GM18868 (cell line): Measurements from ENCODE around the gene MSLN.

Experiments used
- ATAC-seq: cut with Tn5 transposase; IDR thresholded peaks from one replicate; pipeline ENCODE4 v1.9.1; 2021; ENCODE audit warnings: mild to moderate bottlenecking, moderate library complexity; ENCODE audit not compliant: unreplicated experiment

Gene MSLN

DNA sequence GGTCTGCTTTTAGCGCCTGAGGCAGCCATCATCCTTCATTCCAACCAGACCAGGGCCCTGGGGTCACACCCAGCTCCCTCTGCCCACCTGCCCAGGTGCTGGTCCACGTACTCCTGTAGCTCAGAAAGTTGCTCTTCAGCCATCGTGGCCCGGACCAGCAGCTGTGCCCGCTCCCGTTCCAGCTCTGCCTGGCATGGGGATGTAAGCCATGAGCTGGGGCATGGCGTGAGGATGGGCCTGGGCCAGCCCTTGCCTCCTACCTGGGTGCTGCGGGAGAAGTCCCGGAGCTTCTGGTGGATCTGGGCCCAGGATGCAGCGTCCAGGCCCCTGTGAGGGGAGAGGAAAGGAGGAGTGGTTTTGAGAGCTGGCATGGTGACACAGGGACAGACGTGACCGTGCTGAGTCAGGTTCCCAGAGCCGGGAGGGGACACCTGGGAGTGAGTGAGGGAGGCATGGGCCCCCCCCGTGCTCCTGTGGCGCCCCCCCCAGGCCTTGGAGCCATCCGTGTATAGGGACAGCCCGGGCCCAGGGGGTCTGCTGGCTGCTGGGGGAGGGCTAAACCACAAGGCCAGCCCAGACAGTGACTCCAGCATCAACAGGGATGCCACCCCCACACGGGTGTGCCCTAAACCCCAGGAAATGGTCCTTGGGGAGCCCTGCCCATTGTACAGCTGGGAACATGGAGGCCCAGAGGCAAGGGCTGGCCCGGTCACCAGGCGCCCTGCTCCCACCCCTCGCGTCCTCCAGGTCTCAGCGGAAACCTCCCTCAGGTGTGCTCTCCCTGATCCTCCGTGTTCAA is 37.5 kb upstream of the MSLN start:
- no peak for ATAC-seq

DNA sequence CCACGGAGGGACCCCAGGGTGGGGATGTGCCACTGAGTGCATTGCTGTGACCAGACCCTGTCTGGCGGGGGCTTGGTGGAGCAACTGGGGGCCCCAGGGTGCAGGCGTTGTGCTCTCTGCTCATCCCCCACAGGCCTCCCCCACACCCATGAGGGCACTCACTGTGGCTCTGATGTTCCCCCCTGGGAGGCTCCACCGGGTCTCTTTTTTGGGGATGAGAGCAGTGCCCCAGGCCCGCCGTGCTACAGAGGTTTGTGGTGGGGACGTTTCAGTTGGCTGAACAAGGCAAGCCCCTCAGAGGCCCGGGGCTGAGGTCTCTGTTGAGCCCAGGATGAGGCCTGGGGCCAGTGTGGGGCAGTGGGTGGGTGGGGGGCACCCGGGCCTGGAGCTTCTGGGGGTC is 36.8 kb upstream of the MSLN start:
- no peak for ATAC-seq

DNA sequence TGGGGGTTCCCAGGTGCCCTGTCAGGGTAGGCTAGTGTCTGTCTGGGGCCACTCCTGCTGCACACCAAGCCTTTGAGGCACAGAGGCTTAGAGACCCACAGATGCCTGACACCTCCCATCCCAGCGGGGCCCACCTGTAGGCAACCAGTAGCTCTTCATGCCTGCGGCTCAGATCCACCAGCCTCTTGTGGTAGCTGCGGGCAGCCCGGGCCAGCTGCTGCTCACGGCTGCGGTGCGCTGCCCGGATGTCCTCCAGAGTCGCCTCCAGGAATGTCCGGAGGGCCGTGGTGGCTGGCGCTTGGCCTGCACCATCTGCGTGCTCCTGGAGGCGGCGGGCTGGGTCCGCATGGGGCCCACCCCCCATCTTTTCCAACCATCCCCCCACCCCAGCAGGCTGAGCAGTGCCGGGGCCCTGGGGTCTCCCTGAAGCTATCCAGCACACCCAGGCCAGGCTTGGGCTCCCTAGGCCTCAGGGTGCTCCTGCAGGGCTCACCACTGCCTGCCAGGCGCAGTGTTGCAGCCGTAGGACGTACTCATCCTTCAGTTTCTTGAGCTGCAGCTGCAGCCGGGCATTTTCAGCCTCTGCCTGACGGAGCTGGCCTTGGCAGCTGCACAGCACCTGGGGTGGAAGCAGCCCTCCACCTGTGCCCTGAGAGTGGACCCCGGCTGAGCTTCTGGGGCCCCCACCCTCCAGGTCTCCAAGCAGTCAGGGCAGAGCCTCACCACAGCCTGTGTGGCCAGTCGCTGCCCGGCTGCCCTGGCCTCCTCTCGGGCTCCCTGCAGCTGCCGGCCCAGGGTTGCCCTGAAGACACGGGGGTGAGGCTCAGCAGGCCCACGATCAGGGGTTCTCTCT is 36.1 kb upstream of the MSLN start:
- ATAC-seq = no peak

DNA sequence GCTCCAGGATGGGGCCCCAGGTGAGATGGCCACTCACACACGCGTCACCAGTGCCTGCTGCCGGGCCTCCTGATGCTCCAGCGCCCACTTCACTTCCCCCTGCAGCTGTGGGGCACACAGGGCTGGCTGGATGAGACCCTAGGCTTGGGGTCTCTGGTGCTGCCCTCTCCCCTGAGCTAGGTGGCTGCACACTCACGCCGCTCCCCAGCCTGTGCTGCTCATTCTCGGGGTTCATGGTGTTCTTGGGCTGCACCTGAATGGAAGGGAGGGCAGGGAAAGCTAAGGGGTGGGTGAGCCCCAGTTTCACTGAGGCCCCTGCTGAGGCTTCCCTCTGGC is 35.5 kb upstream of the MSLN start:
- no peak for ATAC-seq

DNA sequence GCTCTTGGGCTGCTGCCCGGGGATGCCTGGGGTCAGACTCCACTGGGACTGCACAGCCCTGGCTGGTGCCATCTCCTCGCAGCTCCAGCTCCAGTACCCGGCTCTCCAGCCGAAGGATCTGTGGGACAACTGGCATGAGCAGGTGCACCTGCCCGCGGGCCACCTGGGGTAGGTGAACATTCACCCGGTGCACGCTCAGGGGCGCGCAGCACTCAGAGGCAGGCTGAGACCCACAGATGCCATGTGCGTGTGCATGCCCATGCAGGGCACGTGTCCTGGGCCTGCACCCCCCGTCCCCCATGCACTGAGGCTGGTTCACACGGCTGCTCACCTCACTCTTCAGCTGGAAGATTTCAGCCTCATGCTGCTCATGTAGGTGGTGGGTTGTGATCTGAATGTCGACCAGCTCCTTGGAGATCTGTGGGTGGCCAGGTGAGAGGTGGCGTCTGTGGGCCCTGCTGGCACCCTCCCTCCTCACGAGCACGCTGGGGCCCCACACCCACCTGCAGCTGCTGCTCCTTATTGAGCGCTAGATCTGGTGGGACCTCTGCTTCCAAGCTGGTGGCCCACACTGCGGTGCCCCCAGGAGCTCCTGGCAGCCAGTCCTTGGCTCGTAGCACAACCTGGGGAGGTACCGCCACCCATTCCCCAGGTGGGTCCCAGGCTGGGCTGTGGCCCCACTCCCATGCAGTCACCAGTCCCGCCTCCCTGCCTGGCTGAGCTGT is 34.9 kb upstream of the MSLN start:
- ATAC-seq = no peak

DNA sequence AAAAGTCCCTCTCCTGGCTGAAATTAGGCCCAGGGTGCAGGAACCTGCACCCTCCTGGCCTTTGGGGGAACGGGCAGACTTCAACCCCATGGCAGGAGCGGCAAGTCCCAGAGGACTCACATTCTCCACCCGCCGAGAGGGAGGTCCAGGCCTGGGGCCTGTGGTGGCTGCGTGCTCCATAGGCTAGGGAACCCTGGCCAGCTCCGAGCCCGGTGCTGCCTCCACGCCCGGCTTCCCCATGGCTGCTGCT is 34.4 kb upstream of the MSLN start:
- no peak for ATAC-seq

DNA sequence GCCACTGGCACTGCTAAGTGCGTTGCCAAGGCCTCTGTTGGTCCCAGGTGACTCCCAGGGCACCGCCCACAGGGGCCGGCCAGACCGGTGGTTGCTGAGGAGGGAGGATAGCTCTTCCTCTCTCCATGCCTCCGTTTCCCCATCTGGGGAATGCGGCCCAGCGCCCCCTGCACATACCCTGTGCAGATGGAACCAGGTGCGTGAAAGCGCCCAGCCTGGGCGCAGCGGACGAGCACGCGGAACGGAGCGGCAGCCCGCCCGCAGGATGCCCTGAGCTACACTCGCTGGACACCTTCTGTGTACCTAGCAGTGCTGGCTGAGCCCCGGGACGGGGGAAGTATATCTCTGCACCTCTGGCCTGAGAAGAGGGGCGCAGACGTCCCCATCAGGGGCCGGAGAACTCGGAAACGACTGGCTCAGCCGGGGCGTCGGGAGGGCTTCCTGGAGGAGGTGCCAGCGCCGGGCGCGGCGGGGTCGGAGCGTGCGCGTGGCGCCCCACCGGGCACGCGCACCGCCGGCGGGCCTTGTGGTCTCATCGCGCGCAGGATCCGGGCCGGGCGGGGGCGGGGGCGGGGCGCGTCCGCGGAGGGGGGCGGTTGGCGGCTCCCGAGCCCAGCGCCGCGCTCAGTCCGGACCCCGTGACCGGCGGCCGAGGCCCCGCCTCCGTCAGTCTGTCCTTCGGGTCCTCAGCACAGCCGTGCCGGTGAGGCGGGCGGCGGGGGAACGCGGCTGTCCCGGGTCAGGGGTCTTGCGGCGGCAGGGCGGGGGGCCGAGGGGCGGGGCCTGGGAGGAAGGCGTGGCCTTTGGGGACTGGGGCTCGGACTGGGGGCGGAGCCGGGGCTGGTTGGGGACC is 33.9 kb upstream of the MSLN start, which contains the start of the genes CCDC78 and HAGHL:
Gene CCDC78 (minus strand): TSS at position 6 of the 853 bp plus-strand sequence. CDS start 76 bp downstream, outside the sequence.
Gene HAGHL (plus strand): TSS at position 669 of the 853 bp plus-strand sequence. CDS start 404 bp downstream, outside the sequence.
- ATAC-seq = no peak

DNA sequence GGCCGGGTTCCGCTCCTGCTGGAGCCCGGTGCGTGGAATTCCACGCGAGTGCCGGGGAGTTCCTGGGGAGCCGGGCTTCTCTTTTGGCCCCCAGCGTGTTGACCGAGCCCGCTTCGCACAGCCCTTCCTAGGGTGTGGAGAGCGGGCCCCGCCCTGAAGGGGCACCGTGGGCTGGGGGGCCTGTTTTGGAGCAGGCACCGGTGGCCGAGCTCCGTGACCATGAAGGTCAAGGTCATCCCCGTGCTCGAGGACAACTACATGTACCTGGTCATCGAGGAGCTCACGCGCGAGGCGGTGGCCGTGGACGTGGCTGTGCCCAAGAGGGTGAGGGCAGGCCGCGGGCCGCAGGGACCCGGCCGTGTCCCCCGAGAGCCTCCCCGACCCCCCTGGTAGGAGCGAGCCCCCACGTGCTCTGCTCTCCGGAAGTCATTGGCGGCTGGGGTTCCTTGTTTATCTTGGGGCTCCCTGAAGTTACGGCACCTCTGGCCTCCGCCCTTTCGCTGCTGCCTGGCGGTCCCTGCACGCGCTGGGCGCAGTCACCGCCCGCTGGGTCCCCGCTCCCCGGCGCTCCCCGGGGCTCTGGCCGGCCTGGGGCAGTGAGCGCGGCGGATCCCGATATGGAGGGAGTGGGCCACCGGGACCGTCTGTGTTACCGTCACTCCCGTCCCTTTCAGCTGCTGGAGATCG is 33.1 kb upstream of the MSLN start:
- no peak for ATAC-seq

DNA sequence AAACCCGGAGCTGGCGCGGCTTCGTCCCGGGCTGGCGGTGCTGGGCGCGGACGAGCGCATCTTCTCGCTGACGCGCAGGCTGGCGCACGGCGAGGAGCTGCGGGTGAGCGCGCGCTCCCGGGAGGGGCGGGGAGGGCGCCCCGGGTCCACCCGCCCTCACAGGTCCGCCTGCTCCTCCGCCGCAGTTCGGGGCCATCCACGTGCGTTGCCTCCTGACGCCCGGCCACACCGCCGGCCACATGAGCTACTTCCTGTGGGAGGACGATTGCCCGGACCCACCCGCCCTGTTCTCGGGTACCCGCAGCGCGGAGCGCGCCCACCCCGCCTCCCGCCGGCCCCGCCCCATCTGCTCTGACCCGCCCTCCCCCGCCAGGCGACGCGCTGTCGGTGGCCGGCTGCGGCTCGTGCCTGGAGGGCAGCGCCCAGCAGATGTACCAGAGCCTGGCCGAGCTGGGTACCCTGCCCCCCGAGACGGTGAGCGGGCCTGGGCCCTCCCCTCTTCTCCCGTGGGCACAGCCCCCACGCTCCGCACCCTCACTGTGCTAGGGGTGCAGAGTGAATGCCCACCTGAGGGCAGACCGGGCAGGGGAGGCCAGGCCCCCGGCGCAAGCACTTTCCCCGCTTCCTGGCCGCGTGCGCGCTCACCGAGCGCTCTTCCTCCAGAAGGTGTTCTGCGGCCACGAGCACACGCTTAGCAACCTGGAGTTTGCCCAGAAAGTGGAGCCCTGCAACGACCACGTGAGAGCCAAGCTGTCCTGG is 32.2 kb upstream of the MSLN start:
- ATAC-seq = no peak

DNA sequence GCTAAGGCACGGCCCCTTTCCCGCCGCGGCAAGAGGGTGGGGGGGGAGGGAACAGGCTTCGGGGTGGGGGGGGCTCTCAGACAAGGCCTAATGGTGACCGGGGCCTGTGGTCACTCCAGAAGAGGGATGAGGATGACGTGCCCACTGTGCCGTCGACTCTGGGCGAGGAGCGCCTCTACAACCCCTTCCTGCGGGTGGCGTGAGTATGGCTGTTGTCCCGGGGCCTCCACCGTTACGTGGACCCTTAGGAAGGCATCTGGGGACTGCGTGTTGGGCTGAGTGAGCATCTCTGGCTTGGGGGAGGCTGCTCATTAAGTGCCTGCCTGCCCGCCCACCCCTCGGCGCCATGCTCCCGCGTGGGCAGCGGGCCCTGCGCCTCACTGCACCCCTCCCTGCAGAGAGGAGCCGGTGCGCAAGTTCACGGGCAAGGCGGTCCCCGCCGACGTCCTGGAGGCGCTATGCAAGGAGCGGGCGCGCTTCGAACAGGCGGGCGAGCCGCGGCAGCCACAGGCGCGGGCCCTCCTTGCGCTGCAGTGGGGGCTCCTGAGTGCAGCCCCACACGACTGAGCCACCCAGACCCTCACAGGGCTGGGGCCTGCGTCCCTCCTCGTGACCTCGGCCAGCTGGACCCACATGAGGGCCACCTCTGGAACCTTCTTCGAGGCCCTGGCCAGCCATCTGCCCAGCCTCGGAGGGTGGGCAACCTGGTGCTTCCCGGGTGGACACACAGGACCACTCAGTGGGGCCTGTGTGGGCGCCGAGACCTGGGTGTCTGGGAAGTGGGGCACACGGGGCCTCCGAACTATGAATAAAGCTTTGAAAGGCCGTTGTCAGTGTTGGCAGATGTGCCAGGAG is 31.4 kb upstream of the MSLN start:
- ATAC-seq = no peak

DNA sequence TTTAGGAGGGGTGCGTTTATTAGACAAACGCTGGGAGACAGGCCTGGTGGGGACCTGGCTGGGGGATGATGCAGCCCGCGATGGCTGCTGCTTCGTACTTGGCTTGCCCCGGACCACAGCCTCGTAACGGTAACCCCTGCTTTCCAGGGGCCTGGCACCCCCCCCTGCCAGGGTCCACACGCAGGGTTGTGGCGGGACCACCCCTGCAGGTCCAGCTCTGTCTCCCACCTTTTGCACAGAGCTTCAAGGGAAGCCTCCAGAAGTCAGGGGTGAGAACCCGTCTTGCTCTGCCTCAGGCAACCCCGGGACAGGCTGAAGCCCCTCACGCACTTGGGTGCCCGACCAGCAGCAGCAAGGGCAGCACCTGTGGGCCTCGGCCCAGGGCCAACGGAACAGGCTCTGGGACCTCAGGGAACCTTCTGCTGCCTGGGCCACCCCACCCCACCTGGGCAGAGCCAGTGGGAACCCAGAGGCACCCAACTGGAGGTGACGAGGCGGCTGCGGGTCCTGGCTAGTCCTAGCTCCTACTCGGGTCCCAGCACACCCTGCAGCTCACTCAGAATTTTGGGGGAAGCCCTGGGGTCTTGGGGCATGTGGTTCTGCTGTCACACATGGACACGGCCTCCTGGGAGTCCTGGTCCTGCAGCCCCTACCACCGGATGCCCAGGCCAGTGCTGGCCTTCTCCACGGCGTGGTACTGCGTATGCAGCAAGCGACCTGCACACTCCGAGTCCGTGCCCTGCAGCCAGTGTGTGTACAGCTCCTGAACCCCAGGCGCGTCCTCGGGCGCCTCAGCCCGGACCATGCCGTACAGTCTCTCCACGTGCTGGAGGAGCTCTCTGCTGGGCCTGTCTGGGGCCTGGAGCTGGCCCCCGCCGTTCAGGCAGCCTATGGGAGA is 30.5 kb upstream of the MSLN start:
- no peak for ATAC-seq

DNA sequence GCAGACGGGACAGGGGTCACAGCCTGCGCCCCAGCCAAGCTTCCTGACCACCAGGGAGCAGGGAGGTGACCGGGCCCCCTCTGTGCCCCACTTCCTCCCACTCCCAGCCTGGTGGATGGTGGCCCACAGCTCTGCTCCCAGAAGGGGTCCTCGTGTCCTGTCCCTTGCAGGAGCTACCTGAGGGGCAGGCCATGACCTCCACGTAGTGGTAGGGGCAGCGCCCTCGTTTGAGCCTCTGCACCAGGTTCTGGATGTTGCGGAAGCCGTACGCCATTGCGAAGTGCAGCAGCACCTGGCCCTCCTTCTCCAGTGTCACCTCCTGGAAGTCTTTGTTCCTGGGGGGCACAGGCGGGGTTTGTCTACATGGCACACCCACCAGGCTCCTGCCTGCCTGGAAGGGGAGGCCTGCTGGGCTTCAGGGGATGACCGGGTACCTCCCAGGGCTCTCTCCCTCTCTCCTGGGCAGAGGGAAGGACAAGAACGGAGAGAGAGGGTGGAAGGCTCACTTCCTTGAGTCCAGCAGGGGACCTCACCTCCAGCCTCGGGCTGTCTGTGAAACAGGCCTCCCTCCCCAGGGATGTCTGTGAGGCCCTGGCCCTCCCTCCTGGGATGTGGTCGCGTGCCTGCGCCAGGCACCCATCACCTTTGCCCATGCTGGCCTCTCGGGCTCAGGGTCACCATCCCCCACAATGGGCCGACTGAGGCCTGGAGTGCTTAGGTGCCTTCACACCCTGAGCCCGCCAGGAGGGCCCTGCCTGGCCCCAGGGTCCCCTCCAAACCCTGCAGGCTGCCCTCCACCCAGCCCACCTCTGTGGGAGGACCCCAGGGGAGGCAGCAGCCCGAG is 29.6 kb upstream of the MSLN start:
- ATAC-seq = no peak

DNA sequence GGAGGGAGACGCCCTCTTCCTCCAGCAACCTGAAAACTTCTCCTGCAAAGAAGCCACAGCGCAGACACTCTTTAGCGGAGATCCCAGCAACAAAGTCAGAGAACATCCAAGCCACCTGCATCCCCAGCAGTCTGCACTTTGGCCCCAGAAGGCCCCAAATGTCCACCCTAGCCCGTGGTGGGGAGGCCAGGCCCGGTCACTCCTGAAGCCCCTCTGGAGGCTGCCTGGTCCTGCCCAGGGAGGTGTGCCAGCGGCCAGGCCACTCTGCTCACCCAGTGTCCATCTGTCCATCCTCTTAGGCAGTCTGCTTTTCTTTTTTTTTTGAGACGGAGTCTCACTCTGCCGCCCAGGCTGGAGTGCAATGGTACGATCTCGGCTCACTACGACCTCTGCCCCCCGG is 28.2 kb upstream of the MSLN start:
- no peak for ATAC-seq

DNA sequence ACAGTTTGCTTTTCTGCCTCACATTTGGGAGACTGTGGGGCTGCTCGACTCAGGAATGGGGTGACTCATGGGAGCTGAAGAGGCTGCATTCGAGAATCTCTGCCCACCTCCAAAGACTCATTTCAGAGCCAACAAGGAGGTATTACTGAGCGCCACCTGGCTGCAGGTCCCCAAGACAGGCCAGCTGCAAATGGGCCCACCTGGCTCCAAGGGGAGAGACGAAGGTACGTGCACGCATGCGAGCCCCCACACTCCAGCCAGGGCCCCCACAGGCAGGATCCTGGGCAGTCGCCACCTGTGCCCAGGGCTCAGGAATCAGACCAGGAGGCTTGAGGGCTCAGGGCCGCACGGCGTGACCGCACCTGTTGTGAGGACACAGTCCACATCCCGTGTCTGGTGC is 27.6 kb upstream of the MSLN start:
- no peak for ATAC-seq

DNA sequence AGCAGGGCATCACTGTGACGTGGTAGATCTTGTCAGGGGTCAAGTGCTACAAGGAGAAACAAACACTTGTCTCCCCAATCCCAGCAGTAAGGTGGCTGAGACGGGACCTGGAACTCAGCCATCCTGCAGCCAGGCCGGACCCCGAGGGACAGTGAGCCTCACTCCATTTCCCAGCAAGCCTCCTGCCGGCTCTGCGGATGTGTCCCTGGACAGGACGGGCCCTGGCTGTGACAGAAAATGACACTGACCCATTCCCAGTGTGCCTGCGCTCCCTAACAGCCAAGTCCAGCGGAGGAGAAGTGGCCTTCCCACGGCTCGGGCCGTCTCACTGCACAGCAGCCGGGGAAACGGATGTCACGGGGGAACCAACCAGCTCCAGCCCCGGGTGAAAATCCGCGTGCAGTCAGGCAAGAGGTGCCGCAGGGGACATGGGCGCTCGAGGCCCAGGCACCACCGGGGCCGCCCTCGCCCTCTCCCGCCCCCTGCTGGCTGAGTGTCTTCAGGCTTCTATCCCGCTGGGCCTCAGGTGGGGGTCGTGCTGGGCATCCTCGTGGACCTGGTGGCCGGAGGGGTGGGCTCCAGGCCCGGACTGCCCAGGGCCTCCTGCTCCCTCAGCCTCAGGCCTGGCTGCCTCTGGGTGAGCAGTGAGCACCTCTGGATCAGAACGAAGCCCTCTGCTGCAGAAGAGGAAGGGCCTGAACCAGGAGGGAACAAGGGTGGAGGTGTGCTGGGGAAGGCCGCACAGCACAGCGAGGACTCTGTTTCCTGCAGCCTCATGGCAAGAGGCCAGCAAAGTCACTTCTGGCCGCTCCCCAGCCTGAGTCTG is 26.9 kb upstream of the MSLN start:
- no peak for ATAC-seq
